Adipocyte (in vitro differentiated cells): Measurements from ENCODE around the gene KLF5.
A peak's percentile ranks its signal among the peaks of the same experiment; 100 is the strongest.

Experiments
- DNase-seq: peaks from one replicate; pipeline ENCODE4 v3.0.0-alpha.2; 2015; ENCODE audit warnings: low read depth
- H3K27me3 ChIP-seq: replicated peaks from 2 replicates; pipeline ENCODE4 v1.7.0; 2013; ENCODE audit warnings: mild to moderate bottlenecking, low read length, moderate library complexity; ENCODE audit not compliant: control insufficient read depth, insufficient read depth
- H3K36me3 ChIP-seq: 2 replicates; pipeline ENCODE4 v1.7.0; 2013; ENCODE audit warnings: low read length, mild to moderate bottlenecking, moderate library complexity; ENCODE audit not compliant: control insufficient read depth, insufficient read depth, severe bottlenecking
- H3K4me1 ChIP-seq: 2 replicates; pipeline ENCODE4 v1.7.0; 2013; ENCODE audit warnings: mild to moderate bottlenecking, low read length, moderate library complexity; ENCODE audit not compliant: control insufficient read depth, insufficient read depth
- H3K4me3 ChIP-seq: 2 replicates; pipeline ENCODE4 v1.7.0; 2013; ENCODE audit warnings: mild to moderate bottlenecking, low read length, moderate library complexity
- H3K9ac ChIP-seq: 2 replicates; pipeline ENCODE4 v1.7.0; 2013; ENCODE audit warnings: mild to moderate bottlenecking, low read length, moderate library complexity
- H3K9me3 ChIP-seq: 2 replicates; pipeline ENCODE4 v1.7.0; 2013; ENCODE audit warnings: mild to moderate bottlenecking, low read length, moderate library complexity; ENCODE audit not compliant: control insufficient read depth

The KLF5 gene

GRCh38 chr13:73058736-73059459 lies at the start of gene KLF5:
KLF5 (plus strand) TSS chr13:73059005; CDS start chr13:73059328, 323 bp downstream.
- Histone ChIP-seq H3K4me3 (peak within 1 kb of the TSS; percentile 89), H3K9ac (peak within 1 kb of the TSS; percentile 84), H3K4me1 (peaks cover 19% of the 10 kb centered on the region), H3K9me3 (no peaks in the 10 kb centered on the region), H3K27me3 (no peaks in the 10 kb centered on the region), H3K36me3 (peaks cover 10% of the 10 kb centered on the region)
- peak; percentile 99 for DNase-seq

DNA sequence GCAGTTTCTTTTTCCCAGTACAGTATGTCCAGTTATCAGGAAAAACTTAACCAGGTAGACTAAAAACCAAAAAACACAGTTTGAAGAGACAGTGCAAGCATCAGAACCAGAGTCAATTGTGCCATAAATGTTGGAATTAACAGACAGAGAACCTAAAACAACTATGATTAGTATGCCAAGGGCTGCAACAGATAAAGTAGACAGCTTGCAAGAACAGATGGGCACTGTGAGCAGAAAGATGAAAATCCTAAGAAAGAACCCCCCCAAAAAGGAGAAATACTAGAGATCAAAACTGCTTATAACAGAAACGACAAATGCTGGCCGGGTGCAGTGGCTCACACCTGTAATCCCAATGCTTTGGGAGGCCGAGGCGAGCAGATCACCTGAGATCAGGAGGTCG lies 47.1 kb upstream of the KLF5 start:
- peaks cover 4% of the 10 kb centered on the region for H3K36me3 ChIP-seq
- no peaks in the 10 kb centered on the region for H3K4me1 ChIP-seq
- no peak overlapping the region for H3K9ac ChIP-seq
- no peak for DNase-seq
- H3K4me3 ChIP-seq = no peak overlapping the region
- no peaks in the 10 kb centered on the region for H3K9me3 ChIP-seq
- no peaks in the 10 kb centered on the region for H3K27me3 ChIP-seq

- Histone ChIP-seq H3K4me3 (no peak overlapping the region), H3K9me3 (no peaks in the 10 kb centered on the region), H3K9ac (no peak overlapping the region), H3K4me1 (no peaks in the 10 kb centered on the region), H3K27me3 (no peaks in the 10 kb centered on the region), H3K36me3 (peaks cover 11% of the 10 kb centered on the region)
- no peak for DNase-seq
These were observed 43.0 kb upstream of the KLF5 start for GRCh38 chr13:73015805-73016204.

DNA sequence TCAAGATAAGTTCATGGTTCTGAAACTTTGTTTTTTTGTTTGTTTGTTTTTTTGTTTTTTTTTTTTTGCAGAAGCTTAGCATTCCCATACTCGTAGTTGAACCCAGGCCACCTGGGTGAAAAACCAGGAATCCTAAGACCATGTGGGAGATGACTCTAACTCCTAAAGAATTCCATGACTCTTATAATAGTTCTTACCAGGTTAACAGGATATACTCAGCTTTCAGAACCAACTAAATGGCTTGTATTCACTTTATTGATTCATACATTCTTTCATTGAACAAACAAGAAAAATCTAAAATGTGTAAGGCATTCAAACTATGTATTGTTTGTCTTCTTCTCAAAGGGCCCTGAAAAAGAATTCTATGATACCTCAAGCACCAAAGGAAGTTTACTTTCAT lies 40.5 kb upstream of the KLF5 start:
- Histone ChIP-seq H3K9me3 (no peaks in the 10 kb centered on the region), H3K27me3 (no peaks in the 10 kb centered on the region), H3K9ac (no peak overlapping the region), H3K4me3 (no peak overlapping the region), H3K36me3 (peaks cover 7% of the 10 kb centered on the region), H3K4me1 (no peaks in the 10 kb centered on the region)
- no peak for DNase-seq

GRCh38 chr13:73025217-73026012 lies 33.4 kb upstream of the KLF5 start:
- Histone ChIP-seq H3K36me3 (no peaks in the 10 kb centered on the region), H3K27me3 (no peaks in the 10 kb centered on the region), H3K4me3 (no peak overlapping the region), H3K4me1 (no peaks in the 10 kb centered on the region), H3K9ac (no peak overlapping the region), H3K9me3 (no peaks in the 10 kb centered on the region)
- no peak for DNase-seq

GRCh38 chr13:73034901-73035300 lies 23.9 kb upstream of the KLF5 start:
- no peak for DNase-seq
- H3K9me3 ChIP-seq = no peaks in the 10 kb centered on the region
- no peaks in the 10 kb centered on the region for H3K36me3 ChIP-seq
- H3K9ac ChIP-seq = no peak overlapping the region
- peaks cover 9% of the 10 kb centered on the region for H3K4me1 ChIP-seq
- H3K27me3 ChIP-seq = no peaks in the 10 kb centered on the region
- H3K4me3 ChIP-seq = no peak overlapping the region

GRCh38 chr13:73035660-73036059 lies 23.1 kb upstream of the KLF5 start:
- H3K4me3 ChIP-seq = no peak overlapping the region
- H3K9ac ChIP-seq = no peak overlapping the region
- H3K9me3 ChIP-seq = no peaks in the 10 kb centered on the region
- no peaks in the 10 kb centered on the region for H3K36me3 ChIP-seq
- H3K27me3 ChIP-seq = no peaks in the 10 kb centered on the region
- peaks cover 9% of the 10 kb centered on the region for H3K4me1 ChIP-seq
- peak; percentile 50 for DNase-seq

GRCh38 chr13:73036566-73036965 lies 22.2 kb upstream of the KLF5 start:
- H3K27me3 ChIP-seq = no peaks in the 10 kb centered on the region
- no peaks in the 10 kb centered on the region for H3K9me3 ChIP-seq
- no peak overlapping the region for H3K4me3 ChIP-seq
- no peaks in the 10 kb centered on the region for H3K36me3 ChIP-seq
- peaks cover 9% of the 10 kb centered on the region for H3K4me1 ChIP-seq
- H3K9ac ChIP-seq = no peak overlapping the region
- DNase-seq = no peak

DNA sequence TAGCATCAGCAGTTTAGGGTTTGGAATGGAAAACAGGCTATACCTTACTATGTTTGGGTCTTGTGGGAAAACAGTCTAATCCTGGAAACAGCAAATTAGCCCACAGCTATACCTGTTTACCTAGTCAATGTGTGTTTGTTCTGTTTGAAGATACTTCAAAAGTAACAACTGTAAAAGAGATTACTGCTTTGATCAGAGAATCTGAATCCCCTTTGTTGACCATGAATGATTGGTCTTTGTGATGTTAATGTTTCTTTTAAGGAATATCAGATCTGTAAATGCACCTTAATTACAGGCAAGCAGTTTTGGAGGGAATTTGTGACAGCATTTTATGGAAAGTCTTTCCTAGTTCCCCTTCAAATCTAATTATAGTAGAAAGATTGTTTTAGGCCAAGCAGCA lies 20.7 kb upstream of the KLF5 start:
- no peak overlapping the region for H3K4me3 ChIP-seq
- no peaks in the 10 kb centered on the region for H3K9me3 ChIP-seq
- no peaks in the 10 kb centered on the region for H3K27me3 ChIP-seq
- no peaks in the 10 kb centered on the region for H3K36me3 ChIP-seq
- no peak overlapping the region for H3K9ac ChIP-seq
- peaks cover 9% of the 10 kb centered on the region for H3K4me1 ChIP-seq
- no peak for DNase-seq

GRCh38 chr13:73039201-73040108 lies 19.4 kb upstream of the KLF5 start:
- H3K4me1 ChIP-seq = peaks cover 9% of the 10 kb centered on the region
- H3K9ac ChIP-seq = no peak overlapping the region
- DNase-seq = peak; percentile 65
- no peaks in the 10 kb centered on the region for H3K9me3 ChIP-seq
- H3K27me3 ChIP-seq = no peaks in the 10 kb centered on the region
- H3K36me3 ChIP-seq = no peaks in the 10 kb centered on the region
- no peak overlapping the region for H3K4me3 ChIP-seq

- Histone ChIP-seq H3K4me1 (peaks cover 9% of the 10 kb centered on the region), H3K36me3 (no peaks in the 10 kb centered on the region), H3K27me3 (no peaks in the 10 kb centered on the region), H3K4me3 (no peak overlapping the region), H3K9me3 (no peaks in the 10 kb centered on the region), H3K9ac (no peak overlapping the region)
- DNase-seq = no peak
These were observed 18.3 kb upstream of the KLF5 start for GRCh38 chr13:73040484-73040883.
